ENCODE results near the gene COL7A1. TPM values are rescaled to one million over a fixed set of nuclear protein-coding genes. Genes with fewer than 3 reads are reported as not detected.

COL7A1 gene
- total RNA-seq: 4.1 TPM

GRCh38 chr3:48595075-48595525, at the start of gene COL7A1:
COL7A1 (minus strand) TSS chr3:48595329; CDS start chr3:48595159, 170 bp downstream.

GRCh38 chr3:48635222-48636021, 40.3 kb upstream of the COL7A1 start, which contains the start of gene SLC26A6:
SLC26A6 (minus strand) TSS chr3:48635461; CDS start chr3:48635393, 68 bp downstream.

GRCh38 chr3:48621461-48621869, 26.3 kb upstream of the COL7A1 start, which contains the start of gene TMEM89:
TMEM89 (minus strand) TSS chr3:48621769; CDS start chr3:48621756, 13 bp downstream.

GRCh38 chr3:48609088-48610005, 14.2 kb upstream of the COL7A1 start, which contains the start of gene UQCRC1:
UQCRC1 (minus strand) TSS chr3:48609646; CDS start chr3:48609620, 26 bp downstream.

GRCh38 chr3:48563382-48563918, 31.7 kb downstream of the COL7A1 start, which contains the start of gene UCN2:
UCN2 (minus strand) TSS chr3:48563781; CDS start chr3:48563124, 657 bp downstream.

GRCh38 chr3:48556796-48557626, 38.1 kb downstream of the COL7A1 start, which contains the start of gene PFKFB4:
PFKFB4 (minus strand) TSS chr3:48556803; CDS start chr3:48556777, 26 bp downstream.

Small RNAs within 50 kb of the gene (small RNA-seq; reads per million reads assigned to genes)
- not detected for gene MIR6823 (ENCODE audit: low replicate concordance)

Other genes starting within 250 kb of the COL7A1 start
- gene FBXW12, start 223.1 kb downstream of the COL7A1 start, total RNA-seq: 2.8 TPM
- gene PLXNB1, start 165.2 kb downstream of the COL7A1 start, total RNA-seq: 152 TPM
- gene CCDC51, start 155.2 kb downstream of the COL7A1 start, total RNA-seq: 6.9 TPM
- gene TMA7, start 155.1 kb downstream of the COL7A1 start, total RNA-seq: 80.4 TPM
- 9.7 TPM for gene ATRIP, start 148.6 kb downstream of the COL7A1 start, total RNA-seq
- gene SHISA5, start 91.2 kb downstream of the COL7A1 start, total RNA-seq: 64.8 TPM
- 33.2 TPM for gene PFKFB4, start 38.5 kb downstream of the COL7A1 start, total RNA-seq
- not detected for gene UCN2, start 31.5 kb downstream of the COL7A1 start, total RNA-seq
- 145 TPM for gene UQCRC1, start 14.3 kb upstream of the COL7A1 start, total RNA-seq
- gene TMEM89, start 26.4 kb upstream of the COL7A1 start, total RNA-seq: not detected
- 8.8 TPM for gene SLC26A6, start 40.1 kb upstream of the COL7A1 start, total RNA-seq
- gene CELSR3, start 67.6 kb upstream of the COL7A1 start, total RNA-seq: 67.9 TPM
- gene NCKIPSD, start 90.6 kb upstream of the COL7A1 start, total RNA-seq: 18.5 TPM
- 147 TPM for gene IP6K2, start 121.9 kb upstream of the COL7A1 start, total RNA-seq

All from parietal lobe (tissue), 2 donors.